Renal cortex interstitium (tissue), 11 donors: ENCODE measurements around the gene DAB1. TPM values are rescaled to one million over a fixed set of nuclear protein-coding genes. Genes with fewer than 3 reads are reported as not detected.

ENCODE experiments used
- DNase-seq, 11 donors: peaks; one replicate each; pipeline ENCODE4 v3.0.0-alpha.2; 2013; ENCODE audit warnings: low read depth in 9 of 11, low spot score in 4 of 11; ENCODE audit errors: extremely low read depth in 1 of 11
- polyA plus RNA-seq, 3 donors: library from polyadenylated mRNA; unstranded; fragments of 120-200 nt; gene quantifications; one replicate each; pipeline ENCODE4 v1.2.1, GENCODE V29; 2013; ENCODE audit not compliant: insufficient read length in 3 of 3

Gene DAB1
- polyA plus RNA-seq, 3 donors: 5.3 to 8.4 (median 6.3) TPM

GRCh38 chr1:57295326-57295725 is 128.5 kb downstream of the DAB1 start:
- no peak for DNase-seq

DNA sequence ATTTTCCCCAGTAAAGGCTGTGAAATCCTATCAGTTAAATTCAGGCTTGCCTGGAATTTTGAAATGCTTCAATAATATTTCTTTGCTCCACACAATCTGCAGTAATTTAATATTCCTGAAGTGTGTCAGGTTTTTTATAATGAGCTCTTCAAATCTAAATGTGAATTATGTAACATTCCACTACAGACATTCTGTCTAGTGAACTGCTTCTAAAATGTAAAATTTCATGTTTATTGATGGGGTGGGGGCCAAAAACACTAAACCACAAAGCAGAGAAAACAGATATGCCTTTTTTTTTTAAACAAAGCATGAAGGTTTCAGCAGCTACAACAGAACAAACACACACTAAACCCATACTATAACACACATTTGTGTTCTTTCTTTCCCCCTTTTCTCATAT is 129.7 kb downstream of the DAB1 start:
- DNase-seq: no peak

GRCh38 chr1:57293214-57293613 is 130.6 kb downstream of the DAB1 start:
- no peak for DNase-seq

DNA sequence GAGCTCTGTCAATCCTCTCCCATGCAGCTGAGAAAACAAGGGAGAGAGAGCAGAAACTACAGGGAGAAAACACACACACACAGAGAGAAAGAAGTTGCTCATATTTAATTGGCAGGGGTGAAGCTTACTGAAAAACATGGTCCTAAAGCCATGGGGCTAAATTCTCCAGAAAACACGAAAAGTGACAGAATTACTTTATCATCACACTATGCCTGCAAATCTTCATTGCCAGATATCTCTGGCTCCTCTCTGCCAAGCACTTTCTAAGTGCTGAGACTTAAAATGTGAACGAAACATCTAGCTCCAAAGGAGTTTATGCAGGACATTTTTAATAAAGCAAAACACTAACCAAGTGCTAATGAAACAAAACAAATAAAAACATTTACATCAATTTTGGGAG is 134.1 kb downstream of the DAB1 start:
- no peak for DNase-seq

DNA sequence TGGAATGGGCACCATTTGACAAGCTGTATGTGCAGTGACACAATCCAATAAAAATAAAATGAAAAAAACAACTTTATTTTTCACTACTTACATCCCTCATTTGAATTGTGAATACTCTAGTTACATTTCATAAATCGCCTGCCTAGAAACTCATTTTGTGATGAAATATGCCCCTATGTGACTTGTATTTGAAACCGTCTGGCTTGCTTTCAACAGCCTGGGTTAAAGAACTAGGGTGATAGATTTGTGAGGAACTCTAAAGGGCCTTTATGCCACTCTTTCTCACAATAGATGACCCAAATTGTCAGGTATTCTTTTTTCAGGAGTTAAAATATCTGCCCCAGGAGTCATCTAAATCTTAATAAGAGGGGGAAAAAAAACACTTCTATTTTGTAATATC is 137.9 kb downstream of the DAB1 start:
- no peak for DNase-seq

DNA sequence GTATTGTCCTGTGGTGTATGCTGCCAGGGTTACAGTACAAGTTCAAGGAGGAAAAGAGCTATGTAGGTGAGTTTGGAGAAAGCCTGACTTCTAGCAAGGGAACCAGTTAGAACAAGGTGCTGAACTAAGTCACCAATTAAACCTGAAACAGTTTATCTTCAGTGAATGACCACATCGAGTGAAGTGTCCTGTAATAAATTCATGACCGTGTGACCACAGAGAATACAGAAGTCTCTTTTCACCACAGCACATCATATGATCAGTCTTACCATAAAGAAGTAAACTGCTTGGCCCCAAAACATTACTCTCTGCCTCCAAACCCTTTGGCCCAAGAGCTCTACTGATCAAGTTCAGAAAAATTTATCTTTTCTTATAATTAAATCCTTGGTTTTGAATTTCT is 141.4 kb downstream of the DAB1 start:
- no peak for DNase-seq

GRCh38 chr1:57281324-57281723 is 142.5 kb downstream of the DAB1 start:
- no peak for DNase-seq

DNA sequence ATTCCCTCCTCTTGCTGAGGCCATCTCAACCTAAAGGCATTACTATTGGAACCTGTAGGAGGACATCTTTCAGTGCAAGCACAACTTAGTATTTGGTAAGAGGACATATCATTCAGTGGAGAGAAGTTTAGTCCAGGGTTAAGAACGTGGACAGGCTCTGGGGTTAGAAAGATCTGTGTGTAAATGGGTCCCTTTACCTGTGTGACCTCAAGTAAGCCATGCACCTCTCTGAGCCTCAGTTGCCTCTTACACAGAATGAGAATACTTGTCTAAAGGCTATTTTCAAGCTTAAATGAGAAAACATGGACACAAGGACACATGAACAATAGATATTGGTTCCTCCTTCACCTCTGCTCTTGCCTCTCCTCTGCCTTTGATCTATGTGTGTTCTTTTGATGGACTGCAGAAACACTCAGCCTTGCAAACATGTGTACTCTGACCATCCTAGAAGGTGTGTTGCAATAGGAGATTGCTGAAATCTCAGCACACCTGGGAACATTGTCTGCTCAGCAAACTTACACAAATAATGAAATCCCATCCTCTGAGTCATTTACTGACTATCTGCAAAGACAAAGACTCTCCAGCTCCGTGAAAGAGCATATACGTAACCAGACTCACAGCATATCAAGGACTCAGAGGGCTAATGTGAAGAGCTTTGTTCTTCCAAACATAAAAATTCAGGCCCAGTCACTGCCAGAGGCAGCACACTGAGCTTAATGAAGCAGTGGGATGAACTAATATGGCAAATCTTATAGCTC is 143.8 kb downstream of the DAB1 start:
- DNase-seq: no peak

DNA sequence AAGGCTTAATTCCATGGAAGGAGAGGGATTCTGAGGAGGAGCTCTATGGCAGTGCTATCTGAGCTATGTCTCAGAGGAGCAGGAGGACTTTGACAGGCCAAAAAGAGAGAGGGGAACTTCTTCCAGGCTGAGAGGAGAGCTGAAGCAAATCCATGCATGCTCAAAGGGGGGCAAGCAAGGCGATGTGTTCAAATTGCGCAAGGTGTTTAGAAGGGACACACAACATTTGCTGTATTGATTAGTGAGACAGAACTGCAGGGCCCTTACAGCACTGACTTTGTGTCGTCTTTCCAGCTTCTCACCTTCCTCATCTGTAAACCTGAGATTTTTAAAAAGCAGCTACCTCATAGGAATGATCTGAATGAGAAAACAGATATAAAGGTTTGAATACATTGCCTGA is 145.3 kb downstream of the DAB1 start:
- DNase-seq: no peak

DNA sequence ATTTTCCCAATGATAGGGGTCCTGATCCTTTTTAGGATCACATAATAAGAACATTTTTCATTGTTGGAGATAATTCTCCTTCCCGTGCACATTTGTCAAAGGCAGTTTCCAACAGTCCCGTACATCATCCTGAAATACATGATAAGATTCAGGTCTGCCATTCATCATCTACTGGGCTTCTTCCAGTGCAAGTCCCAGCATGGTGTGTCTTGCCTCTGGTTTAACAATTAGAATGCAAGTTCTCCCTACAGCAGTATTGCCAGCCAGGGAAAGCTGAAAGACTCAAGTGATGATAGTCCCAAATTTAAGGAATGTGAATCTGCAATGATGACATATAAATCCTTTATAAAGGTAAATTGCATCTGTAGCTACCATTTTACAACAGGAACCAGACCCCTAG is 146.2 kb downstream of the DAB1 start:
- no peak for DNase-seq

GRCh38 chr1:57276918-57277317 is 146.9 kb downstream of the DAB1 start:
- no peak for DNase-seq

DNA sequence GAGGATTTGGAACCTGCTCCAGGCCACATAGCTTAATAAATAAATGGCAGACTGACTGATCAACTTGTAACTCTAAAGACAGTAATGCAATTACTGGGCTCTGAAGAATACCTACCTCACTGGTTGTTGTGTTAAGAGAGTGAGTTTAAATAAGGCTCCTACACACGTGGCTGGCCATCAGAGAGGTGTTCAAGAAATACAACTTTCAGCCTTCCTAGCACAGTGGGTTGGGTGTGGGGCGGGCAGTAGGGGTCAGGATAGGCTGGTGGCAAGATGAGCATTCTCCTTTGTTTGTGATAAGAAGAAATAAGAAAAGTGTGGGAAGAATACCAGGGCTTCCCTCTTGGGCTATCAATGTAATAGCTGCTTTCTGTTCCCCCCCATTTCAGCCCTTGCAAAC is 151.3 kb downstream of the DAB1 start:
- no peak for DNase-seq

DNA sequence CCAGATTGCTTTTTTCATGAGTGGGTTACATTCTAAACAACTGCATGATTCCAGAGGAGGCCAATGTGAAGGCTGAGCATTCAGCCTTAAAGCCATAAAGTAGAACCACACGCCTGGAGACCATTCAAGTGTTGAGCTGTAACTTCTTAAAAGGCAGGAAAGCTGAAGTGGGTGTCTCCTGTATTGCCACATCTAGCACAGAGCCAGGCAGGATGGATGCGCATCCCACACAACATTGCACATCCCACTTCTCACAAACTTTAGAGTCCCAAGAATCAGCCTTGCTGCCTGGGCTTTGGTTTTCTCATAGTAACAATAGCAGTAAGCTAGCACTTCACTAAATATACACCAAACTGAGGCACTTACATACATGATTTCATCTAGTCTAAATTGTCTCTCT is 151.7 kb downstream of the DAB1 start:
- DNase-seq: no peak

DNA sequence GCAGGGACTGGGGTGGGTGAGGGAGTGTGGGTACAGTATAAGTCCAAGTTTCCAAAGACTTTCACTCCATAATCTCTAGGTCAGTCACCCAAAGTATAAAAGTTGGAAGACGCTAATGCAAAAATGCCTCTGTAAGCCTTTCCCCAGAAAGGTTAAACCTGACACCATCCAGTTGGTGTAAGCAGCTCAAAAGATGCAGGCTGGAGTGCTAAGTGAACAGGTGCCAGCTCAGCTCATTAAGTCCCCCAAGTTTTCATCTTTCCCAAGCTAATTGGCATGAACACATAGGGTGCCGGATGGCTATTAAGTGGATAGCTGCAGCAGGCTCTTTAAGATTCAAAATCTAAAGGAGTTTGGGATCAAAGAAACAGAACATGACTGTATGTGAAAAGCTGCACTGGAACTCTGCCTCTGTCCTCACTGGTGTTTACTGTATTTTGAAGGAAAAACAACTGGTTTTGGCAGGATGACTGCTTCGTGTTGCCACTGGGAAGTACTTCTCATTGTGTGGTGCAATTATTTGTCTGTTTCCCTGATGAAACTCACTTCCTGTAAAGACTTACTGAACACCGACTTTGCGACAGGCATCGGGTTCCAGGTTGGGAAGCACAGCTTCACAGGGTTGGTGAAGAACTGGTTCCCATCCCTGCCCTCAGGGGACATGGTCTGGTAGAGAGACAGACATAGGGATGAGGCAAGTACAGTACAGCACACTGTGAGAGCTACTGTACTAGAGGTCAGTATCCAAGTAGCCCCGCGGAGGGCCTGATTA is 152.7 kb downstream of the DAB1 start:
- DNase-seq: no peak

DNA sequence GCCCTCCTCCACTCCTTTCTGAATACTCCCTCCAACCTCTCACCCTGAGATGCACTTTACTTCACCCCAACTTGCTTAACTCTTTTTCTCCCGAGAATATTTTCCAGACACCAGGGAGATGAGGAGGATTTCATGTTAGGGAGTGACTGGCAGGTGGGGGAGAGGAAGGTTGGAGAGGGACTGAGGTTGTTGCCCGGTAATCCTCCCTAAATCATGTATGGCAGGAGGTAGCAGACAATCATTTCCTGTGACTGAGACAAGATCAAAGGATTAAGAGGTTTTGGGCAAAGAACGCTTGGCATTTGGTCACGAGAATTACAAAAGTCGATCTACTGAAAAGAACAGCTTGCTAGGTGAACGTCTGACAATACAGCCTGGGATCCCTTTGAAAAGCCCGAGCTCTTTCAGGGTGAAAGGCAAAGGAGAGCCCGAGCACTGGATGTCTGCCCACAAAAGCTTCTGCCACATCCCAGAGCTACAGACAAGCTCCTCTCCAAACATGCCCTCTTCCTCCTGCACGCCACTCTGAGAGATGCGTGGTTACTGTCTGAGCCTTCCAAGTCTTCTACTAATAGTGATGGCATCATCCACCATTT is 154.1 kb downstream of the DAB1 start:
- DNase-seq: no peak

GRCh38 chr1:57265104-57265503 is 158.8 kb downstream of the DAB1 start:
- DNase-seq: no peak

- no peak for DNase-seq
Observed at GRCh38 chr1:57262472-57262871, 161.4 kb downstream of the DAB1 start.

- peak in 3 of 11 donors; percentile 13 to 45 (median 33) for DNase-seq
Observed at GRCh38 chr1:57258557-57259325, 165.1 kb downstream of the DAB1 start.

- no peak for DNase-seq
Observed at GRCh38 chr1:57255945-57256344, 167.9 kb downstream of the DAB1 start.

DNA sequence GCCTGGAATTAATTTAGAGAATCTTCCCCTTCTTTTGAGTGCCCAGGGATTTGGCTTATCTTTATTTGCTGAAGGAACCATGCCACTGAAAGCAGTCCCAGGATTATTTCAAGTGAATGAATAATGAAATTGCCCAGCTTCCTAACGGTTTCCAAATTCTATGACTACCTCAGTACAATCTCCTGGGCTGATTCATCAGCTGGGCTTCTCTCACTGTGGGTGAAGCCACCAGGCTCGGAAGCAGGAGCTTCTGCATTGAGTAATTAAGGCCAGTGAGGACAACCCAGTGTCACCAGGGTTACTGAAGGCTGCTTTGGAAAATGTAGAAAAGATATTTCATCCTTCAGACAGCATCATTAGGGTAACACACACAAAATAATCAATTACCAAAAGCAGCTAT is 169.8 kb downstream of the DAB1 start:
- DNase-seq: no peak
